Subcutaneous adipose tissue (tissue), 4 donors: ENCODE results near the gene TCF4. TPM values are rescaled to one million over a fixed set of nuclear protein-coding genes. Genes with fewer than 3 reads are reported as not detected.

Experiments
- total RNA-seq, 4 donors: library from RNA; depleted of rRNA; stranded (reverse); fragments of >200 nt; gene quantifications; one replicate each; pipeline ENCODE4 v1.1.0, GENCODE V29; 2016
- TF ChIP-seq, protein P1 (sequence below): fragments of 450-650 bp; IDR thresholded peaks from one replicate; pipeline ENCODE4 v1.5.1; 2016; ENCODE audit warnings: low read depth, mild to moderate bottlenecking, control low read depth, antibody characterized with exemption, moderate library complexity

TCF4 gene
- total RNA-seq, 4 donors from 2014 or later: 110 to 250 (median 170) TPM

DNA sequence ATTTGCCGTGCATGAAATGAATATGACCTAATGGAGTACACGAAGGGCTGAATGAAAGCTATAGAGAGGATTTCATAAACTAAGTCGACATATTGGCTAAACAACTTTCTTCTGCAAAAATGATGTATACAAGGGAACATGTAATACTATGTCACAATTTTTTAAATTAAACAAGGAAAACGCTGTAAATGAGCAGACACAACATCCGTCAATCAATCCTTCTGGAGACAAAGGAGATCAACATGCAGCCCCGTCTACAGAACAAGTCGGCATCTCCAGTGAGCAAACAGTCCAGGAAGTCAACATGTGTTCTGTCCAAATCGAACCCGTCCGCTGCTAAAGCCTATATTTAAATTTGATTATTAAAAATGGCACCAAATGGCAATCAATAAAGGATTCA is 180.8 kb downstream of the TCF4 start:
- TF ChIP-seq, protein P1, sequence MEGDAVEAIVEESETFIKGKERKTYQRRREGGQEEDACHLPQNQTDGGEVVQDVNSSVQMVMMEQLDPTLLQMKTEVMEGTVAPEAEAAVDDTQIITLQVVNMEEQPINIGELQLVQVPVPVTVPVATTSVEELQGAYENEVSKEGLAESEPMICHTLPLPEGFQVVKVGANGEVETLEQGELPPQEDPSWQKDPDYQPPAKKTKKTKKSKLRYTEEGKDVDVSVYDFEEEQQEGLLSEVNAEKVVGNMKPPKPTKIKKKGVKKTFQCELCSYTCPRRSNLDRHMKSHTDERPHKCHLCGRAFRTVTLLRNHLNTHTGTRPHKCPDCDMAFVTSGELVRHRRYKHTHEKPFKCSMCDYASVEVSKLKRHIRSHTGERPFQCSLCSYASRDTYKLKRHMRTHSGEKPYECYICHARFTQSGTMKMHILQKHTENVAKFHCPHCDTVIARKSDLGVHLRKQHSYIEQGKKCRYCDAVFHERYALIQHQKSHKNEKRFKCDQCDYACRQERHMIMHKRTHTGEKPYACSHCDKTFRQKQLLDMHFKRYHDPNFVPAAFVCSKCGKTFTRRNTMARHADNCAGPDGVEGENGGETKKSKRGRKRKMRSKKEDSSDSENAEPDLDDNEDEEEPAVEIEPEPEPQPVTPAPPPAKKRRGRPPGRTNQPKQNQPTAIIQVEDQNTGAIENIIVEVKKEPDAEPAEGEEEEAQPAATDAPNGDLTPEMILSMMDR: no peak

DNA sequence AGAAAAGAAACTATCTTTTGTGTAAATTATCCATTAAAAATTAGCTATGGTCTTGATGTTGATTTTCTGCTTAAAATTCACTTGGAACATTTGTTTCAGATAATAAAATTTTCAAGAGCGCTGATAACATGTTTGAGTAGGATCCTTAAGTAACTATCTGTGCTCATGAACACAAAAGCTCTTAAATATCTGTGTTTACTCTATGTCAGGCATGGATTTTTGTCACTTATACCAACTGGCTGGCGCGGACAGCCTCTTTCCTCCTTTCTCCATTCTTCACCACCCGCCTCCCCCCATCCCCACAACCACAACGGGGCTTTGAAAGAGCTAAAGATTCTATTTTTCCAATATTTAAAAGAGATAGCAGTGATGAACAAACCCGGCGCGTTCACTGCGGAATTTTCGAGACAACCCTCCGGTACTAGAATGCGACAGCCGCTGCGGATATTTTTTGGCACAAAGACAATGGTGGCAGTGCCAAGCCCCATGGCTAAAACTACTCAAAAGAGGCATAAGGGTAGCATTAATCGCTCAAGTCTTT is 181.5 kb downstream of the TCF4 start:
- TF ChIP-seq, protein P1: no peak

DNA sequence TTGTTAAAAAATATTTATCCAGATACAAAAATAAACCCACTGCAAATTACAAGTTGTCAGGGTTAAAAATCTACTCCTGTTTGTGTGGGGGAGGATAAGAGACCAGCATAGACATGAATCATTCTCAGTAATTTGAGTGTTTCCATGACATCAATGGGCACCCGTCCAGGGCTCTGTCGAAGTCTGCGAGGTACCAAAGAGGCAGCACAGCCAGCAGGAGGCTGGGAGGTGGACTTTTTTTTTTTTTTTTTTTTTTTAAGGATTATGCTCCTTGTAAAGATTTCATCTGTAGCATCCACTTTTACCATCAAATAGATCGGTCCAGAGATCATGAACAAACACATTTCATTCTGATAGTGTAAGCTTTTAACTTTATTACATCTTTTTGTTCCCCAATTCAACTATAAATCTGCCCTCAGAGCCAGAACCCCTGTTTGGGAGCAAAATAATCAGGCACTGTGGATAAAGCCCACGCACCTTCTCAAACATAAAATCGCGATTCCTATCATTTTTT is 182.0 kb downstream of the TCF4 start:
- TF ChIP-seq, protein P1: no peak

DNA sequence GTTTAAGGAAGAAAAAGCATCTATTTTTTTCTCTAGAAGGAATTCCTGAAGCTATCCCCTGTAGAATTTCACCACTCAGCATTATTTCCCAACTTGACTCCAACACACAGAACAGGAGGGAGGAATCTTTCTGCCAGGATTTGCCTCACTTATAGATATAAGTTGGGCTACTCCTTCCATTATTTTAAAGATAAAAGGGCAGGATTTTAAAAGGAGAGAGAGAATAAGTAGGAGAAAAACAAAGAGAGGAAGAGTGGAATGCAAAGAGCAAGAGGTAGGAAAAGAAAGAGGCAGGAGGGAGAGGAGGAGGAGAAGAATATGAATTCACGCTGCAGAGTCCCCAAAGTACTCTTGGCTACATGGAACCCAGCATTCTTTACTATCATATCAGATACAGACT is 182.5 kb downstream of the TCF4 start:
- TF ChIP-seq, protein P1: no peak

DNA sequence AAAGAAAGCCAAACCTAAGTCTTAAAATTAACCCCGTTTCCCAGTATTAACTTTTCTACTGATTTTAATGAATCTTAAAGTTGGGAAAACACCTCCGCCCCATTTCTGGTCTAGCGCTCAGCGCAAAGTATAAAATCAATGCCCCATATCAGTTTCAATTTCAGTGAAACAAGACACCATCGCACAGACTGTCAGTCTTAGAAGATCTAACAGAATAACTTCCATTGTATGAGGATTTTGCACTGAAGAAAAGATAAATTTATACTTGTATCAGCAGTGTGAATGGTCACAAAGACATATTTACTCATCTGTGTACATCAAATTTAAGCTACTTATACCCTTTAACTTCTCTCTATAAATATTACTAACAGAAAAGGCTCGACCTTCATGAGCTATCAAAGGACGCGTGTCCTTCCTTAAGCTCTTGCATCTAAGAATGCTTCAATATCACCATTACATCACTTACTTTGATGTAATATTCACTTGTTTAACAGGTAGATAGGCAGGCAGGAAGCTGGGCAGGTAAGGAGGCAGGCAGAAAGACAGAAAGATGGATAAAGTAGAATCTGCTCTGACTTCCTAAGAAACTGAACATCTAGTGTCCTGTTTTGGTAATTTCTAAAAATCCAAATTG is 183.0 kb downstream of the TCF4 start:
- TF ChIP-seq, protein P1: no peak

DNA sequence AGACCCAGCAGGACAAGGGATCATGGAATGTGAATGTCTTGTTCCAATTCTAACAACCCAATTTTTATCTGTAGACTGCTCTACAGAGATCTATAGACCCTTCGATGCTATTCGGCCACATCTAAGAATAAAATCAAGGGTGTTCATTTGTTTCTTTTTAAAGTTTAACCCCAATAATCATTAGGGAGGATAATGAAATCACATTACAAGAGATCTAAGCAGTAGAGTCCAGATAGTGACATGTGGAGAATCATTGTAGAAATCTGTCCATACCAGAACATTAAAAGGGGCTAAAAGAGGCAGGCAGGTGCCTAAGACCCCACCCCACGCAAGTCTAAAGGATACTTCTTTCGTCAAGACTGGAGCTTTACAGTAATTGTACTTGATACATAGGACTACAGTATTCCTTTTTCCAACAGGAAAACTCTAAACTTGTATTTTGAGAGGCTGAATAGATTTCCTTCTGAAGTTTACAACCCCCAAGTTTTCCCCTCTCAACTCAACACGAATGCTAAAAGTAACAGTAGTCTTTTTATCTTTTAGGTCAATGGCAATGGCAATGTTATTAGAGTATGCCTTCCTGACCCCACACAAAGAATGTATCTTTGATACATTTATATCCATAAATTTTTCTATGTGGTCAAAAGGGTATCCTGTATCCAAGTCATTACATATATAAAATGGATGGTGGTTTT is 183.7 kb downstream of the TCF4 start:
- TF ChIP-seq, protein P1: no peak

DNA sequence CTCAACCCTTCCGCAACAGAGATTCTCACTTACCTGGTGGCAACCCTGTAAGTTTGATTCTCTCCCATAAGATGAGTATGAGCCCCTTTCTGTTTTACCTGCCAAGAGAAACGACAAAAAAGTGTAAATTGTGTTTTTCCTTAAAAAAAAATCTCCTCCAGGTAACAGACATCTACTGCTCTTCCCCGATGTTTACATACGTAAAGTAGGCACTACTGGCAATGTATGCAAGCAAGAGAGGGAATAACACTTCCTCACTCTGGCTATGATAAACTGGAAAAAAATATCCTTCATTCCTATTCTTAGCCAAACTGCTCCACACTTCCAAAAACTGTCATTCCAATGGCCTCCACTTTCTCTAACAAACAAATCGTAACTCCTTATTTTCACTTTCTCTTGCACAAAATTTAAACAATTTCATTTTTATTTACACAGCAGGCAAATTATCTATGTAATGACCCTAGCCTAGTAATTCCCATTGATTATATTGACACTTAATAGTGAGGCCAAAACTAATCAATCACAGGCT is 184.5 kb downstream of the TCF4 start:
- TF ChIP-seq, protein P1: no peak
